ENCODE measurements around the gene EPHA6.

The EPHA6 gene

GRCh38 chr3:96813820-96814650 lies at the start of gene EPHA6:
TSS of gene EPHA6 (plus strand) at chr3:96814594.
- peak; percentile 25 for DNase-seq (ENCODE audit: low spot score)

GRCh38 chr3:96776818-96777217 lies 37.6 kb upstream of the EPHA6 start:
- no peak for DNase-seq (ENCODE audit: low spot score)

- no peak for DNase-seq (ENCODE audit: low spot score)
Measured at GRCh38 chr3:96779810-96780209, 34.6 kb upstream of the EPHA6 start.

- DNase-seq (ENCODE audit: low spot score): no peak
Measured at GRCh38 chr3:96796101-96796500, 18.3 kb upstream of the EPHA6 start.

- no peak for DNase-seq (ENCODE audit: low spot score)
Measured at GRCh38 chr3:96803870-96804269, 10.5 kb upstream of the EPHA6 start.

GRCh38 chr3:96806341-96806740 lies 8.1 kb upstream of the EPHA6 start:
- no peak for DNase-seq (ENCODE audit: low spot score)

GRCh38 chr3:96813134-96813819 lies 1.1 kb upstream of the EPHA6 start:
- DNase-seq (ENCODE audit: low spot score): peak; percentile 46

GRCh38 chr3:96814651-96815567 lies 515 bp downstream of the EPHA6 start:
- DNase-seq (ENCODE audit: low spot score): no peak

- no peak for DNase-seq (ENCODE audit: low spot score)
Measured at GRCh38 chr3:96831175-96831574, 16.8 kb downstream of the EPHA6 start.

GRCh38 chr3:96833301-96833700 lies 18.9 kb downstream of the EPHA6 start:
- no peak for DNase-seq (ENCODE audit: low spot score)

GRCh38 chr3:96836153-96836915 lies 21.9 kb downstream of the EPHA6 start:
- DNase-seq (ENCODE audit: low spot score): no peak

- DNase-seq (ENCODE audit: low spot score): no peak
Measured at GRCh38 chr3:96843505-96844203, 29.3 kb downstream of the EPHA6 start.

GRCh38 chr3:96844204-96844514 lies 29.8 kb downstream of the EPHA6 start:
- DNase-seq (ENCODE audit: low spot score): no peak

- DNase-seq (ENCODE audit: low spot score): no peak
Measured at GRCh38 chr3:96852849-96853248, 38.5 kb downstream of the EPHA6 start.

- no peak for DNase-seq (ENCODE audit: low spot score)
Measured at GRCh38 chr3:96860882-96861281, 46.5 kb downstream of the EPHA6 start.

GRCh38 chr3:96863129-96863740 lies 48.8 kb downstream of the EPHA6 start:
- DNase-seq (ENCODE audit: low spot score): no peak

- DNase-seq (ENCODE audit: low spot score): no peak
Measured at GRCh38 chr3:96865605-96866004, 51.2 kb downstream of the EPHA6 start.

GRCh38 chr3:96869316-96869715 lies 54.9 kb downstream of the EPHA6 start:
- no peak for DNase-seq (ENCODE audit: low spot score)

GRCh38 chr3:96877510-96877909 lies 63.1 kb downstream of the EPHA6 start:
- DNase-seq (ENCODE audit: low spot score): no peak

- DNase-seq (ENCODE audit: low spot score): no peak
Measured at GRCh38 chr3:96900031-96900430, 85.6 kb downstream of the EPHA6 start.

GRCh38 chr3:96900566-96900965 lies 86.2 kb downstream of the EPHA6 start:
- DNase-seq (ENCODE audit: low spot score): no peak
